ENCODE results near the gene KCNJ12. TPM values are rescaled to one million over a fixed set of nuclear protein-coding genes. Genes with fewer than 3 reads are reported as not detected.
"Not testable (repeated sequence)": the region's sequence is repeated elsewhere in the genome, so short reads cannot be mapped to it uniquely, and the experiment has no call there.

Gene KCNJ12
- total and polyA plus RNA-seq, 8 donors, result 0.09 to 0.37 (median 0.14) TPM

DNA sequence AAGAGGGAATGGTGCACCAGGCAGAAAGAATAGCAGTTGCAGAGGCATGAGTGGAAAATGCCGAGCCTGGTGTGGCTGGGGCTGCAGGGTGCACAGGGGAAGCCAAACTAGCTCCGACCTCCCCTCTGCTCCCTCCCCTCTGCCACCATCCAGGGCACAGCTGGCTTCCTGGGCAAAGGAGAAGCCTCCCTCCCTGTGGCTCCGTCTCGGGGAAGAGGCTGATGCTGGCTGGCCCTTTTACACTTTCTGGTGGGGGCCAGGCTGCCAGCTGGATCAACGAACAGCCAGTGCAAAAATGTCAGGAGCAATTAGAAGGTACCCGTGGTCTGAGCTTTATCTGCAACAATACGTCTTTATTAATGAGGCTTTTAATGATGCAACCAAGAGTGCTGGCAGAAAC is 37.1 kb upstream of the KCNJ12 start:
- no peaks in the 10 kb centered on the region for H3K27me3 ChIP-seq
- FAIRE-seq, result no peak
- H3K4me1 ChIP-seq, result no peaks in the 10 kb centered on the region
- H3K36me3 ChIP-seq, result no peaks in the 10 kb centered on the region
- WGBS, 2 donors, result 31 to 39% methylated on average over 7 of the region's 7 CpGs
- ATAC-seq, result no peak
- no peak overlapping the region for H3K4me3 ChIP-seq
- peak in 1 of 6 donors; percentile 43 for DNase-seq
- H3K9me3 ChIP-seq, result no peaks in the 10 kb centered on the region
- no peak overlapping the region for H3K27ac ChIP-seq
- TF ChIP-seq CTCF (IDR thresholded peaks at IDR 0.05), result no peak
- intact Hi-C loops (cut with DNase I), result no loop called here

DNA sequence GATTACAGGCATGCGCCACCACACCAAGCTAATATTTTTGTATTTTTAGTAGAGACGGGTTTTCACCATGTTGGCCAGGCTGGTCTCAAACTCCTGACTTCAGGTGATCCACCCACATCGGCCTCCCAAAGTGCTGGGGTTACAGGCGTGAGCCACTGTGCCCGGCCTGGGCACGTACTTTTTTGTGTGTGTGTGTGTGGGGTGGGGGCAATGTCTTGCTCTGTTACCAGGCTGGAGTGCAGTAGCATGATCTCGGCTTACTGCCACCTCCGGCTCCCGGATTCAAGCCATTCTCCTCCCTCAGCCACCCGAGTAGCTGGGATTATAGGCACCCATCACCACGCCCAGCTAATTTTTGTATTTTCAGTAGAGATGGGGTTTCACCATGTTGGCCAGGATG is 36.6 kb upstream of the KCNJ12 start:
- 75 to 80% methylated on average over 11 of the region's 11 CpGs for WGBS, 2 donors
- H3K4me1 ChIP-seq; H3K27ac ChIP-seq; H3K27me3 ChIP-seq; H3K4me3 ChIP-seq; FAIRE-seq; ATAC-seq; H3K36me3 ChIP-seq; intact Hi-C loops (cut with DNase I); H3K9me3 ChIP-seq: not testable (repeated sequence)
- DNase-seq, result peak in 2 of 6 donors; percentile 3 to 16

DNA sequence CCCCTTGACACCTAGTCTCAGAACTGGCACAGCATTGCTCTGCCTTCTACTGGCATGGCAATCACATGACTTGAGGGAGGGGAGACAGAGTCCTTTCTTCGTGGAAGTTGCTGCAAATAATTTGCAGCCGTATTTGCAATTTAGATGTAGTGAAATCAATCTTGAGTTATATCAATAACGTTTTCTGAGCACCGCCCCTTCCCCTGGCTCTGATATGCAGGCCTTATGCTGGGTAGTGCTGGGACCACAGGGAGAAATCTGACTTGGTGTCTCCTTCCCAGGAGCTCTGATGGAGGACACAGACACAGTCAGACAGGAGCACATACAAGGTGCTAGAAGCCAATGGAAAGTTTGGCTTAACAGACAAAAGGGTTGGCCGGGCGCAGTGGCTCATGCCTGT is 35.8 kb upstream of the KCNJ12 start:
- H3K27ac ChIP-seq; ATAC-seq; intact Hi-C loops (cut with DNase I); H3K9me3 ChIP-seq; H3K27me3 ChIP-seq; FAIRE-seq; H3K4me3 ChIP-seq; H3K4me1 ChIP-seq; H3K36me3 ChIP-seq: not testable (repeated sequence)
- peak in 1 of 6 donors; percentile 6 for DNase-seq
- 71 to 72% methylated on average over 6 of the region's 6 CpGs for WGBS, 2 donors

DNA sequence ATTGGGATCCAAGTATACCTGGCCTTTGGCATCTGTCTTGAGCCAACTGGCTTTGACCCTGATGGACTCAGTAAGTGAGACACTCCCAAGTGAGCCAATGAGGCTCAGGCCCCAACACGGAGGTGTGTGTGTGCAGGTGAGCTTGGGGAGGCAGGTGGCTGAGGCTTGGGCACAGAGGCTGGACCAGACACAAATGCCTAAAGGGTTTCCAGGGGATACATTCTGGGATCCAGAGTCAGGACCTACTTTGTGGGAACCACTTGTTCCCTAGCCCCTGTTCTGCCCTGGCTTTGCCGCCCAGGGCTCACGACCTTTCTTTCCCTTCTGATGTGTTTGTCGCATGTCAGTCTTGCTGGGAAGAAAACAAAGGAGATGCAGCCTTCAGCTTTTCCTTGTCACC is 34.9 kb upstream of the KCNJ12 start:
- peak in 2 of 6 donors; percentile 16 to 24 for DNase-seq
- ATAC-seq; H3K27ac ChIP-seq; H3K4me3 ChIP-seq; intact Hi-C loops (cut with DNase I); H3K36me3 ChIP-seq; H3K9me3 ChIP-seq; FAIRE-seq; H3K4me1 ChIP-seq; H3K27me3 ChIP-seq: not testable (repeated sequence)
- 55 to 65% methylated on average over 3 to 4 of the region's 4 CpGs for WGBS, 2 donors

GRCh38 chr17:21341925-21342540 is 34.1 kb upstream of the KCNJ12 start:
- peak in 2 of 6 donors; percentile 16 to 46 for DNase-seq
- H3K27me3 ChIP-seq; intact Hi-C loops (cut with DNase I); FAIRE-seq; H3K4me3 ChIP-seq; H3K36me3 ChIP-seq; ATAC-seq; H3K27ac ChIP-seq; H3K4me1 ChIP-seq; H3K9me3 ChIP-seq: not testable (repeated sequence)
- 48 to 55% methylated on average over 8 of the region's 8 CpGs for WGBS, 2 donors

DNA sequence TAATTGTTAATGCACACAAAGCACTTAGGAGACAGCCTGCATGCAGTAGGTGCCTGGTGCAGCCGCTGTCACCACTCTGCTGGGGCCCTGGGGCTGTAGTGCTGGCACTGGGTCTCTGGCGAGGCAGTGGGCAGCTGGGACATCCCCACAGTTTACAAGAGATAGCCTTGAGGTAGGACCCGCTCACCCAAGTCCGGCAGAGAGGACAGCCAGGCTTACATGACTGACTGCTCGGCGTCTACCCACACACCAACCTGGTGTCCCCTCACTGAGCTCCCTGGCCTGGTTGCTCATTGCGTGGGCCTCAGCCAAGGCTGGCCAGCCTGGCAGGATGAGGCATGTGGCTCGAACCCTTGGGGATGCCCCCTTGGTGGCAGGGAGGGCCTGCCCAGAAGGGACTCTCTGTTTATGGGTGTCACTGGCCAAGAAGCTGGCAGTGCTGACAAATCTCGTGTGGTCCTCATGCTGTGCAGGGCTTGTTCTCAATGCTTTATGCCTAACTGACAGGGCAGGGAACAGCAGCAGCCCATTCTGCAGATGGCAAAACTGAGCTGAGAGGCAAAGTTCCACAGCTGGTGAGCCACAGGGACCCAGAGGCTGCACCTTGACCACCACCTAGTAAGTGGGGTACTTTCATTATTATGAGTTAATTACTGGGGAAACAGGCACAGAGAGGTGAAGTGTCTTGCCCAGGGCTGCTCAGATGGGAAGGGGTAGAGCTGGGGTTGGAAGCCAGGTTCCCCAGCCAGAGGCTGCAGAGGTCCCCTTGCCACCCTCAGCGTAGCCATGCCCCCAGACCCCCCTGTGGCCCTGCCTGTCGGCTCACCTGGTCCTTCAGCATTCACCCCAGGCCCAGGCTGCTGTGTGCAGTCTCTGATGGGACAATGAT is 32.9 kb upstream of the KCNJ12 start:
- WGBS, 2 donors, result 45 to 57% methylated on average over 9 to 11 of the region's 11 CpGs
- H3K36me3 ChIP-seq; ATAC-seq; H3K9me3 ChIP-seq; H3K4me3 ChIP-seq; FAIRE-seq; H3K27me3 ChIP-seq; H3K4me1 ChIP-seq; intact Hi-C loops (cut with DNase I); H3K27ac ChIP-seq: not testable (repeated sequence)
- DNase-seq, result peak in 2 of 6 donors; percentile 43 to 44

GRCh38 chr17:21344801-21345200 is 31.4 kb upstream of the KCNJ12 start:
- H3K27me3 ChIP-seq; FAIRE-seq; H3K9me3 ChIP-seq; H3K27ac ChIP-seq; H3K36me3 ChIP-seq; intact Hi-C loops (cut with DNase I); H3K4me1 ChIP-seq; H3K4me3 ChIP-seq; ATAC-seq: not testable (repeated sequence)
- 57 to 65% methylated on average over 4 of the region's 4 CpGs for WGBS, 2 donors
- DNase-seq, result peak in 2 of 6 donors; percentile 9 to 17

DNA sequence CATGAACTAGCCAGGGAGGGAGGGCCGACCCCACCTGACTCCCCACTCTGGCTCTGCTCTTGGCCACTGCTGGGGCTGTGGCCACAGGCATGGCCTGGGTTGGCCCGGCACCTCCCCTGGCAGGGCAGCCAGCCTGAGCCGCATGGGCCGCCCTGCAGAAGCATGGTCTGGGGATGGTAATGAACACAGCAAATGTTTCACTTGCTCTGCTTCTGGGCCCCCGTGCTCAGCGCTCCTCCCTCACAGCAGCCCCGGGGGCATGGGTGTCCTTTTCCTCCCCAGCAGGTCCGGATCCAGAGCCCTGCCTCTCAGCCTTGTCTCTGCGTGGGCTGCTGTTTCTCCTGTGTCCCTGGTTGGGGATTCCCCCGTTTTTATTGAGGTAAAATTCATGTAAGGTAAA is 30.9 kb upstream of the KCNJ12 start:
- H3K9me3 ChIP-seq, result no peaks in the 10 kb centered on the region
- no peak overlapping the region for H3K4me3 ChIP-seq
- no peaks in the 10 kb centered on the region for H3K4me1 ChIP-seq
- H3K36me3 ChIP-seq, result no peaks in the 10 kb centered on the region
- intact Hi-C loops (cut with DNase I), result no loop called here
- ATAC-seq (no peak), FAIRE-seq (no peak), DNase-seq (peak in 2 of 6 donors; percentile 45)
- no peak for TF ChIP-seq CTCF (IDR thresholded peaks at IDR 0.05)
- no peaks in the 10 kb centered on the region for H3K27me3 ChIP-seq
- 57 to 61% methylated on average over 9 to 10 of the region's 10 CpGs for WGBS, 2 donors
- no peak overlapping the region for H3K27ac ChIP-seq

GRCh38 chr17:21346107-21346506 is 30.1 kb upstream of the KCNJ12 start:
- ATAC-seq, result peak in 1 of 4 donors; percentile 39
- DNase-seq; H3K9me3 ChIP-seq; H3K36me3 ChIP-seq; H3K4me3 ChIP-seq; intact Hi-C loops (cut with DNase I); FAIRE-seq; H3K27ac ChIP-seq; H3K27me3 ChIP-seq; H3K4me1 ChIP-seq: not testable (repeated sequence)
- WGBS, 2 donors, result no CpG with 5 or more reads among the region's 2 CpGs

DNA sequence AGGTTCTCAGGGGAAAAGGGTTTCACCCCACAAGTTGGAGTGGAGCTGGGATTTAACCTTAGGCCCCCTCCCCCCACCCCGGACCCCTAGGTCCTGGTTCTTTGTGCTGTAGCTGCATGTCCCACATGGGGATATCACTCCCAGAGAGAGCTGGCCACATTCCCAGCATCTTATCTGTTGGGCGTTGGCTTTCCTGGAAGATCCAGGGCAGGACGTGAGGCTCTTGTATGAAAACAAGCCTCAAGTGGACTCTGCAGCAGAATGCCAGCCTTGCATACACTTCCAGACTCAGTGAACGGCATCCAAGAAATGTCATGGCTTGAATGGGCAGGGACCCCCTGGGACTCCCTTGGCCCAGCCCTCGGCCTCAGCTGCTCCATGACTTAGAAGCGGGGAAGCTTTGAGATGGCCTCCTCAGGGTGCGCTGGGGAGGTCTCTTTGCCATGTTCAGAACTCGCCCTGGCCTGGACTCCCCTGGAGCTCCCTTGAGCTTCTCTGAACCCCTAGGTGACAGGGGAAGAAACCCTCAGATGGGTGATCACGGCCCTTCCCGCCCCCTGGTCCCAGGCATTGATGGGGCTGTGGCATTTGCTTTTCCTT is 29.4 kb upstream of the KCNJ12 start:
- not testable (repeated sequence) for H3K9me3 ChIP-seq
- DNase-seq, result peak in 2 of 6 donors; percentile 17 to 21

More for the DNA sequence above, 29.4 kb upstream of the KCNJ12 start:
- H3K36me3 ChIP-seq; H3K4me3 ChIP-seq; H3K27me3 ChIP-seq; H3K27ac ChIP-seq; H3K4me1 ChIP-seq; intact Hi-C loops (cut with DNase I); FAIRE-seq: not testable (repeated sequence)
- ATAC-seq, result peak in 2 of 4 donors; percentile 33 to 72
- 46 to 48% methylated on average over 7 to 10 of the region's 10 CpGs for WGBS, 2 donors
